SW 1271 (cell line): ENCODE data around the gene KIF26B.

Experiments used
- DNase-seq, 2 experiments: peaks; one replicate each; lab custom pipeline; 2025; lab: John Stamatoyannopoulos, UW

KIF26B gene

GRCh38 chr1:245464290-245464689 lies 309.5 kb downstream of the KIF26B start:
- no peak for DNase-seq

DNA sequence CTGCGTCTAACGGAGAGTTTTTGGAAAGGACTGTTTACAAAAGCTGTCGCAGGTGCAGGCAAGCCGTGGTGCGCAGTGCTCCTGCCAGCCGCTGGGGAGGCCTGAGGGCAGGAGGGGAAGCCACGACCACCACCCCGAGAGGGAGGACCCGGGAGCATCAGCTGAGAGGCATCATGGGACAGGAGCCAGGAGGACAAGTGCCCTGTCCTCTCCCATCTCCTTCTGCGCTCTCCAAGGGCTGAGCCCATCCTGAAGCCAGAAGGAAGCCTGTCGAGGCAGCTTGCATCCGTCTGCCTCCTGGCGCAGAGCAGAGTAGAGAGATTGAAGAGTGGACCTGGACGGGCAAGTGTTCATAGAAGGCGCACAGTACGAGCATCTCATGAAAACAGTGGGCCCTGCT lies 310.9 kb downstream of the KIF26B start:
- DNase-seq: no peak

DNA sequence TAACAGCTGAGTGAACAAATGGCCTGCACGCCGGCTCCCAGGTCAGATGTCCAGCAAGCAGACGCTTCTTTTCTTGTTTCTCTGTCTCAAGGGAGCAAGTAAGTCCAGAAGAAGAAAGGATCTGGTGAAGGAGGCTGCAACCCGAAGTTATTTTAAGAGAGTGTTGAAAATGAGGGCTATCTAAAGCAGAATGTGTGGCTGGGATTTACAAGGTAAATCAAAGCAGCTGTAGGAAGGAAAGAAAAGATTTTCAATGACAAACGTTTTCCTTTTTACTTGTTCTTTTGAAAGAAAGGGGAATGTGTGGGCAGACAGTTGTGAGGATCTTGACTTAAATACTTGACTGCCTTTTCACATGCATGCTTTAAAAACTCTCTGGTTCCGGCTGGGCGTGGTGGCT lies 311.5 kb downstream of the KIF26B start:
- DNase-seq: no peak

- no peak for DNase-seq
Observed at GRCh38 chr1:245467804-245468203, 313.0 kb downstream of the KIF26B start.

- DNase-seq: no peak
Observed at GRCh38 chr1:245469006-245469405, 314.2 kb downstream of the KIF26B start.

DNA sequence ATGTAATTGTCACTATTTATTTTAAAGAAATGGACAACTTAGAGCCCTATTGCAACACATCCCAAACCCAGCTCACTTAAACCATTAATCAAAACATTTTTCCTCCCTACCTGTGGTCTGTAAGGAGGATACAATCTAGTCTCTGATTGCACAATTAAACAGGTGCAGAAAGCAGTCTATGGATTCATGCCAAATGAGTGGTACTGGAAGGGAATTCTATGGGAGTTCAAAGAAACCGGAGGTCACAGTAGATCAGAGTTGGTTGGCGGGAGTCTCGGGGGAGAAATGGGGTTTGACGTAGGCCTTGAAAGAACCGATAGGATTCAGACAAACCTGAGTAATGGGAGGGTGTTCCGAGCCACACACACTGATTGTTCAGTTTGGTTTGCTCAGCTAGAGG lies 314.9 kb downstream of the KIF26B start:
- DNase-seq: no peak

GRCh38 chr1:245475126-245475525 lies 320.3 kb downstream of the KIF26B start:
- no peak for DNase-seq

GRCh38 chr1:245475961-245476516 lies 321.3 kb downstream of the KIF26B start:
- no peak for DNase-seq

GRCh38 chr1:245477941-245478340 lies 323.2 kb downstream of the KIF26B start:
- DNase-seq: no peak

DNA sequence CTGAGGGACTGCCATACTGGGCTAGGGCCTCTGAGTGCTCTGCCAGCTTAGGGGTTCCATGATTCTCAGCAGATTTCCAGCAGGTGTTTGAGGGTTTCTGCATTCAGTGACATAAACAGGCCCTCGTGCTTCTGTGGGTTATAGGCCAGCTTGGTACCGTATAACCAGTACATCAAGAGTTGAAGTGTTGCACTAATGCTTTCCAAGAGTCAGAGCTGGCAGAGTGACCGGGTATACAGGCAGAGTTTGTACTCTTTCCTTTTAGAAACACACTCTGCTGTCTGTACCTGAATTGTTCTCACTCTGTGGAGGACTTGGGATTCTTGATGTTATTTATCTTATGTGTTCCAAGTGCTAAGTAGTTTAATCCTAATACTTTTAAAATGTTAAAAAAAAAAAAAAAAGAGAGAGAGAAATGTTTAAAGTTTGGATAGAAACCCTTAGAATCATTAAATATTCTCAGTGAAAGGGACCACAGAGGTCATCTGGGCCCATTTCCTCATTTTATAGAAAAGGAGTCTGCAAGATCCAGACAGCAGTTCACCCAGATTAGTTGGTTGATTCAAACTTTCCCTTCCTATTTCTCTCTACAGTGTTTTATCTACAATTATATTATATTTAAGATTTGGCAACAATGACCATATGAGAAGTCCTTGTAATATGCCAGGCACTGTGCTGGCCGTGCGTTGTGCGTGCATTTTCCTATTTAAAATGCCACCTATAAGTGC lies 325.8 kb downstream of the KIF26B start:
- DNase-seq: no peak

DNA sequence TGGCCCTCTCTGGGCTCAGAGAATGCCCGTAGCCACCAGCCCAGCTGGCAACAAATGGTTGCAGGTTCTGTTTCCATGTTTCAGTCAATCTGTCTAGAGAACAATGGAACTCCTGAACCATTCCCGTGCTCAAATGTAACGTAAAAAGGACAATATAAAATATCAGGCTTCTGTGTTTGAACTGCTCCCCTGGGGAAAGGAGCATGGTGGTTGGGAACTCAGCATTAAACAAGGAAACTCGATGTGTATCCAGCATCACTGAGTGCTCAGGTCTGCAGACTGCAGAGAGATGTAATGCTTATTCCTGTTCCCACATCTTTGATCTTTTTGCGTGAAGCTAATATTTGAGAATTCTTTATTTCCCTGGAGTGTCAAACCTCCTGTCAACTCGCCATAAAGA lies 326.5 kb downstream of the KIF26B start:
- DNase-seq: no peak

DNA sequence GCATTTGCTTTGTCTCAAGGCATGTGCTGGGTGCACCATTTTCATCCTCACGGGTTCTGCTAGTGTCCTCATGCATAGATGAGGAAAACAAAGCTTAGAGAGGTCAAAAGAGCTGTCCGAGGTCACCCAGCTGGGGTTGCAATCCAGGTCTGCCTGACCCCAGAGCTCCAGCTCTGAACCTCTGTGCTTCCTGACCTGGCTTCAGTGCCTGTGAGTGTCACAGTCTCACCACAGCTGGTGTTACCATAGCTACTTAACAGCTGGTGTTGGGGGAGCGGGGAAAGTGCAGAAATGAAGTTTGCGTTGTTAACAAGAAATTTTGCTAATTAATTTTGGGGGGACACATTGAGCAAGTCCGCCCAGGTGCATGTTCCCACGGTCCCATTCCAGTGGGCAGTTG lies 328.5 kb downstream of the KIF26B start:
- DNase-seq: no peak

- DNase-seq: no peak
Observed at GRCh38 chr1:245484176-245484575, 329.4 kb downstream of the KIF26B start.

DNA sequence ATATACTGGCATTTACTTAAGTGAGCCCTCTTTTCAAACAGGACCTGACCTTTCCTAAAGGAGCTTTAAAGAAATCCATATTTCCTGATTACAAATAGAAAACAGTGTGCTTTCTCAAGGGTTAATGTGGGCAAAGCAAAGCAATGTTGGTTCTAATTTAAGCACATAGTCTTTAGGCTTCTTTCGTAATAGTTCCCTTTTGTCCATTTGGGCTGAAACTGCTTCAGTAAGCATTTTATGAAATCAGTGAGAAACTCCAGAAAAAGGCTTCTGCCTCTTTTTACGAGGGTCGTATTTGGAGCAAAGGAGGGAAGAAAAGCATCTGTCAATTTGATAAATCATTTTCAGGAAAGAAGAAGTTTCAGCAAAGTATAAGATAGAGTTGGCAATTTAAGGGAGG lies 331.2 kb downstream of the KIF26B start:
- no peak for DNase-seq

GRCh38 chr1:245486775-245487470 lies 332.1 kb downstream of the KIF26B start:
- no peak for DNase-seq

GRCh38 chr1:245488346-245489129 lies 333.8 kb downstream of the KIF26B start:
- no peak for DNase-seq

DNA sequence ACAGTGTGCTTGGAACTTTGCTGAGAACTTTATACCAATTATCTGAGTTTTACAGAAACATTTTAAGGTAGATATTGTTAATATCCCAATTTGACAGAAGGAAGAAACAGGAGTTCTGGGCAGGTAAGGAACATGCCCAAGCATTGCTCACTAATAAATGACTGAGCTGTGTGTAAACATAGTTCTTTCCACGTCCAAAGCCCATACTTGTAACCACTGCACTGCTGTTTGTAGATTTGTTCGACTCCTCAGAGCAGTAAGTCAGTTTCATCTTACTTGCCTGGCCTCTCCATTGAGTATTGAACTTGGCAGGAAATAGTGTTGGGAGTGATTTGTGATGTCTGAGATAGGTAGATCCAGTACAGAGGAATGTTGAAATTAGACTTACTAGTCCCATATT lies 335.1 kb downstream of the KIF26B start:
- no peak for DNase-seq

DNA sequence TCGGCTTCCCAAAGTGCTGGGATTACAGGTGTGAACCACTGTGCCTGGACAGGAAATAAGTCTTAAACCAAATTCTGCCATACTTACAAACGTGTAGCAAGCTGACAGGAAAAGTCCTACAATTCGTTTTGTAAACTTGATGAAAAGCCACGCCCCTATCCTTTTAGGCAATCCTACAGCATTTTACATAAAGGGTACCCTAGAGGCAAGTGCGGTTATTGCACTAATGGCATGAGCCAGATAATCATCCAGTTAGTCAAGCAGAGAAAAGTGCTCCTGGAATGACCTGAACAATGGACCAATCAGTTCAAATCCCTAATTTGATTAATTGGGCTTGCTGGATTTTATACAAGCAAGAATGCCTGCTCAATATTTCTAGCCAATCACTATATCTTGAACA lies 338.2 kb downstream of the KIF26B start:
- peak in 1 of 2 experiments; percentile 52 for DNase-seq

DNA sequence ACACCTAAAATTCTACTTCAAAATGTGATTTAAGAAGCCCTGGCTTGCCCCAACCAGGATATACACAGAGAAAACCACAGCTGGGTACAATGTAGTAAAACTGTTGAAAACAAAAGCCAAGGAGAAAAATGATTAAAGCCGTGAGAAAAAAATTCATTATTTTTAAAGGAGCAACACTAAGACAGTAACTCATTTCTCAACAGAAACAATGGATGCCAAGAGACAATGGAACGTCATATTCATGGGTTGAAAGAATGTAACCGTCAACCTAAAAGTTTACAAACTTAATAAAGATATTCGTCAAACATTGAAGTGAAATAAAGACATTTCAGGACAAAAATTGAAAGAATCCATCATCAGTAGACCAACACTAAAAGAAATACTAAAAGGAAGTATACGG lies 340.9 kb downstream of the KIF26B start:
- no peak for DNase-seq

GRCh38 chr1:245500546-245500945 lies 345.8 kb downstream of the KIF26B start:
- DNase-seq: no peak

- DNase-seq: no peak
Observed at GRCh38 chr1:245501633-245502032, 346.8 kb downstream of the KIF26B start.

- DNase-seq: no peak
Observed at GRCh38 chr1:245503548-245503947, 348.8 kb downstream of the KIF26B start.

DNA sequence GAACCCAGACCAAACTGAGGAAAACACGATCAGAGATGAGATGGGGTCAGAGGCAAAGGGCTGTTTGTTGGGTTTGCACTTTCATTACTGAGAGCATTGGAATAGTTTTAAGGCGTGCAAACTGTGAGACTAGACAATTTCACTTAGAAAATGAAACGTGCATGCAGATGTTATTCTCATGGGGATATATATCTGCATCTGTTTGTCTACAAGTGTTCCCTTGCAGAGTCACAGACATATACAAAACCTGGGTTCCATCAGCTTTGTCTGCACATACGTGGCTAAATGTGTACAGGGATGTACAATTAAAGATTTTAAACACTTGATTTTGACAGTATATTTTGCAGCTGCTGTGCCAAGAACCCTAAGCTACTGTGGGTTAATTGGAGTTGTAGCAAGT lies 355.4 kb downstream of the KIF26B start:
- DNase-seq: no peak
